ENCODE data around the gene VMP1. TPM values are rescaled to one million over a fixed set of nuclear protein-coding genes. Genes with fewer than 3 reads are reported as not detected.

VMP1 gene
- total RNA-seq, 1 donor from 2014 or later, result 320 TPM

Other genes starting within 250 kb of the VMP1 start
- 15.3 and 15.6 TPM in 2 replicates for gene DHX40, start 142.0 kb upstream of the VMP1 start, total RNA-seq
- 178 and 187 TPM in 2 replicates for gene CLTC, start 87.8 kb upstream of the VMP1 start, total RNA-seq
- 26.0 and 27.4 TPM in 2 replicates for gene PTRH2, start 224 bp upstream of the VMP1 start, total RNA-seq
- 11.4 and 12.1 TPM in 2 replicates for gene TUBD1, start 185.3 kb downstream of the VMP1 start, total RNA-seq
- gene RPS6KB1, start 185.5 kb downstream of the VMP1 start, total RNA-seq, result 59.4 and 63.2 TPM in 2 replicates